Mucosa of descending colon (tissue), 3 donors: ENCODE data around the gene IFFO2. TPM values are rescaled to one million over a fixed set of nuclear protein-coding genes. Genes with fewer than 3 reads are reported as not detected.

Experiments used
- ATAC-seq: fragments of 200-7000 bp; cut with Tn5 transposase; one replicate; pipeline ENCODE4 v1.9.1; 2020; ENCODE audit warnings: mild to moderate bottlenecking, moderate library complexity
- DNase-seq, 3 donors: peaks; one replicate each; pipeline ENCODE4 v3.0.0-alpha.2; 2020
- H3K36me3 ChIP-seq: fragments of 200-600 bp; one replicate; pipeline ENCODE4 v1.8.0; 2021; ENCODE audit warnings: low read depth, mild to moderate bottlenecking
- H3K4me1 ChIP-seq: fragments of 200-600 bp; one replicate; pipeline ENCODE4 v1.8.0; 2021; ENCODE audit warnings: low read depth, mild to moderate bottlenecking
- H3K4me3 ChIP-seq: fragments of 200-600 bp; one replicate; pipeline ENCODE4 v1.8.0; 2021; ENCODE audit warnings: mild to moderate bottlenecking
- H3K9me3 ChIP-seq: fragments of 200-600 bp; one replicate; pipeline ENCODE4 v1.8.0; 2021; ENCODE audit warnings: mild to moderate bottlenecking
- CTCF ChIP-seq: fragments of 200-600 bp; IDR thresholded peaks from one replicate; pipeline ENCODE4 v1.8.0; 2022; ENCODE audit warnings: antibody characterized with exemption, mild to moderate bottlenecking
- intact Hi-C, 2 donors: fragments of 100-400 bp; cut with DNase I in 1 of 2; cut with micrococcal nuclease in 1 of 2; formaldehyde crosslinking; loops; one replicate each; pipeline versions ENCODE4 v1.11.0 to v1.11.1; 2022; cut with DNase I, micrococcal nuclease
- total RNA-seq, 3 donors: library from RNA; stranded (reverse); fragmentation: NEBNext Ultra II Directional in 2 of 3; extraction: Animal tissue kit (Norgen Biotek cat#: 25700) in 2 of 3; gene quantifications; one replicate each; pipeline versions ENCODE4 v1.2.1 to v1.2.4, GENCODE V29; 2021 to 2023
- donor health status: DM: no; HTN: no; CAD: no; lungs with moderate emphysema.
- donor health status: DM: no; HTN: no; CAD: no.
- donor health status: DM: no; HTN: yes; CAD: no.

IFFO2 gene
- total RNA-seq, 3 donors from 2014 or later: 13.1 to 19.0 (median 15.5) TPM

GRCh38 chr1:18912550-18912949 is 43.9 kb downstream of the IFFO2 start:
- ATAC-seq (no peak), DNase-seq (no peak)
- Histone ChIP-seq H3K4me1 (peaks cover 4% of the 10 kb centered on the region), H3K36me3 (no peaks in the 10 kb centered on the region), H3K4me3 (no peak overlapping the region), H3K9me3 (no peaks in the 10 kb centered on the region)
- intact Hi-C loops: no loop called here
- TF ChIP-seq CTCF: no peak

- Histone ChIP-seq H3K4me3 (no peak overlapping the region), H3K9me3 (no peaks in the 10 kb centered on the region), H3K4me1 (peaks cover 4% of the 10 kb centered on the region), H3K36me3 (no peaks in the 10 kb centered on the region)
- DNase-seq: no peak
- no peak for TF ChIP-seq CTCF
- no peak for ATAC-seq
- intact Hi-C loops: loop anchor here (1.0 to 10.0 kb wide), 4 partner anchors 46 to 186 kb away; partner anchors contain the start of gene IFFO2 (in 1 of the 2)
Observed at GRCh38 chr1:18908911-18909771, 47.3 kb downstream of the IFFO2 start.

- peak; percentile 32 for ATAC-seq
- peaks cover 6% of the 10 kb centered on the region for H3K4me1 ChIP-seq
- no peak for TF ChIP-seq CTCF
- H3K9me3 ChIP-seq: no peaks in the 10 kb centered on the region
- DNase-seq: no peak
- no peaks in the 10 kb centered on the region for H3K36me3 ChIP-seq
- H3K4me3 ChIP-seq: no peak overlapping the region
- intact Hi-C loops: loop anchor here (5.0 to 10.0 kb wide), 3 partner anchors 47 to 187 kb away; partner anchors contain the start of gene IFFO2 (in 1 of the 2)
Observed at GRCh38 chr1:18907917-18908845, 48.3 kb downstream of the IFFO2 start.

GRCh38 chr1:18907021-18907916 is 49.2 kb downstream of the IFFO2 start:
- no peaks in the 10 kb centered on the region for H3K36me3 ChIP-seq
- intact Hi-C loops: loop anchor here (5.0 to 10.0 kb wide), 3 partner anchors 48 to 188 kb away; partner anchors contain the start of gene IFFO2 (in 1 of the 2)
- H3K9me3 ChIP-seq: no peaks in the 10 kb centered on the region
- TF ChIP-seq CTCF: peak; percentile 60
- DNase-seq: peak; percentile 55 to 74 (median 68)
- no peak overlapping the region for H3K4me3 ChIP-seq
- peak; percentile 10 for ATAC-seq
- H3K4me1 ChIP-seq: peaks cover 7% of the 10 kb centered on the region
